OCI-LY3 (cell line): ENCODE results near the gene CC2D1A.

Experiments
- H2AFZ ChIP-seq: fragments of 200-600, 300-600 bp; shearing (Covaris generic); 2 replicates; pipeline ENCODE4 v1.6.0; 2014; ENCODE audit warnings: antibody characterized with exemption, low read depth, low read length
- H3K27ac ChIP-seq: fragments of 200-600, 300-600 bp; sonication (generic); 2 replicates; pipeline ENCODE4 v1.5.1; 2014; ENCODE audit warnings: mild to moderate bottlenecking, low read length, moderate library complexity, mixed read lengths
- H3K27me3 ChIP-seq: fragments of 200-600, 300-600 bp; sonication (generic); 2 replicates; pipeline ENCODE4 v1.6.1; 2014; ENCODE audit warnings: low read depth, low read length, mixed read lengths
- H3K36me3 ChIP-seq: fragments of 200-600, 300-600 bp; sonication (generic); replicated peaks from 2 replicates; pipeline ENCODE3; 2014; ENCODE audit warnings: low read depth, low read length, mixed read lengths
- H3K4me1 ChIP-seq: fragments of 300-600, 200-600 bp; sonication (generic); 2 replicates; pipeline ENCODE4 v1.6.1; 2014; ENCODE audit warnings: low read length, mixed read lengths
- H3K4me2 ChIP-seq: fragments of 200-600, 300-600 bp; sonication (generic); 2 replicates; pipeline ENCODE4 v1.6.1; 2014; ENCODE audit warnings: low read length, mixed read lengths
- H3K4me3 ChIP-seq: fragments of 300-600, 200-600 bp; sonication (generic); 2 replicates; pipeline ENCODE4 v1.5.1; 2014; ENCODE audit warnings: antibody characterized with exemption, mild to moderate bottlenecking, low read length, moderate library complexity
- H3K79me2 ChIP-seq: fragments of 300-600, 200-600 bp; shearing (Covaris generic); 2 replicates; pipeline ENCODE4 v1.6.1; 2014; ENCODE audit warnings: mild to moderate bottlenecking, low read length, mixed read lengths
- H3K9ac ChIP-seq: fragments of 300-600, 200-600 bp; shearing (Covaris generic); 2 replicates; pipeline ENCODE4 v1.6.0; 2014; ENCODE audit warnings: mild to moderate bottlenecking, low read length, moderate library complexity
- H3K9me3 ChIP-seq: fragments of 200-600, 300-600 bp; shearing (Covaris generic); 2 replicates; pipeline ENCODE4 v1.6.1; 2014; ENCODE audit warnings: low read length, mixed read lengths; ENCODE audit not compliant: insufficient read depth
- H4K20me1 ChIP-seq: fragments of 200-600, 300-600 bp; sonication (generic); 2 replicates; pipeline ENCODE4 v1.6.1; 2016; ENCODE audit warnings: low read length, mixed read lengths; ENCODE audit not compliant: insufficient read depth
- EZH2phosphoT487 ChIP-seq: fragments of 200-600 bp; shearing (Covaris generic); IDR thresholded peaks from 2 replicates; pipeline ENCODE4 v1.6.1; 2018; ENCODE audit warnings: antibody characterized with exemption, mixed run types, low read depth
- TF ChIP-seq, protein P1 (sequence below): fragments of 200-600, 300-600 bp; sonication (generic); IDR thresholded peaks from 2 replicates; pipeline ENCODE4 v1.5.1; 2014; ENCODE audit warnings: antibody characterized with exemption, low read length, low read depth

CC2D1A gene

GRCh38 chr19:13914777-13915176 is 8.8 kb downstream of the CC2D1A start:
- Histone ChIP-seq H2AFZ (no peak overlapping the region), H4K20me1 (no peaks in the 10 kb centered on the region), H3K36me3 (peaks cover 23% of the 10 kb centered on the region), H3K27me3 (no peaks in the 10 kb centered on the region), H3K4me3 (no peak overlapping the region), H3K27ac (no peak overlapping the region), H3K9ac (no peak overlapping the region), H3K4me1 (no peaks in the 10 kb centered on the region), H3K79me2 (no peaks in the 10 kb centered on the region), H3K9me3 (no peaks in the 10 kb centered on the region), H3K4me2 (no peak overlapping the region)
- TF ChIP-seq, protein P1, sequence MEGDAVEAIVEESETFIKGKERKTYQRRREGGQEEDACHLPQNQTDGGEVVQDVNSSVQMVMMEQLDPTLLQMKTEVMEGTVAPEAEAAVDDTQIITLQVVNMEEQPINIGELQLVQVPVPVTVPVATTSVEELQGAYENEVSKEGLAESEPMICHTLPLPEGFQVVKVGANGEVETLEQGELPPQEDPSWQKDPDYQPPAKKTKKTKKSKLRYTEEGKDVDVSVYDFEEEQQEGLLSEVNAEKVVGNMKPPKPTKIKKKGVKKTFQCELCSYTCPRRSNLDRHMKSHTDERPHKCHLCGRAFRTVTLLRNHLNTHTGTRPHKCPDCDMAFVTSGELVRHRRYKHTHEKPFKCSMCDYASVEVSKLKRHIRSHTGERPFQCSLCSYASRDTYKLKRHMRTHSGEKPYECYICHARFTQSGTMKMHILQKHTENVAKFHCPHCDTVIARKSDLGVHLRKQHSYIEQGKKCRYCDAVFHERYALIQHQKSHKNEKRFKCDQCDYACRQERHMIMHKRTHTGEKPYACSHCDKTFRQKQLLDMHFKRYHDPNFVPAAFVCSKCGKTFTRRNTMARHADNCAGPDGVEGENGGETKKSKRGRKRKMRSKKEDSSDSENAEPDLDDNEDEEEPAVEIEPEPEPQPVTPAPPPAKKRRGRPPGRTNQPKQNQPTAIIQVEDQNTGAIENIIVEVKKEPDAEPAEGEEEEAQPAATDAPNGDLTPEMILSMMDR: no peak
- no peak for TF ChIP-seq EZH2phosphoT487

- Histone ChIP-seq H2AFZ (no peak overlapping the region), H3K27me3 (no peaks in the 10 kb centered on the region), H3K9me3 (no peaks in the 10 kb centered on the region), H3K4me3 (no peak overlapping the region), H3K79me2 (no peaks in the 10 kb centered on the region), H3K9ac (no peak overlapping the region), H4K20me1 (no peaks in the 10 kb centered on the region), H3K4me2 (no peak overlapping the region), H3K27ac (no peak overlapping the region), H3K4me1 (no peaks in the 10 kb centered on the region; the same call in 1 of the 2 replicates), H3K36me3 (peaks cover 33% of the 10 kb centered on the region)
- TF ChIP-seq EZH2phosphoT487: no peak
- TF ChIP-seq, protein P1: no peak
These were observed 11.9 kb downstream of the CC2D1A start for GRCh38 chr19:13917888-13918406.

DNA sequence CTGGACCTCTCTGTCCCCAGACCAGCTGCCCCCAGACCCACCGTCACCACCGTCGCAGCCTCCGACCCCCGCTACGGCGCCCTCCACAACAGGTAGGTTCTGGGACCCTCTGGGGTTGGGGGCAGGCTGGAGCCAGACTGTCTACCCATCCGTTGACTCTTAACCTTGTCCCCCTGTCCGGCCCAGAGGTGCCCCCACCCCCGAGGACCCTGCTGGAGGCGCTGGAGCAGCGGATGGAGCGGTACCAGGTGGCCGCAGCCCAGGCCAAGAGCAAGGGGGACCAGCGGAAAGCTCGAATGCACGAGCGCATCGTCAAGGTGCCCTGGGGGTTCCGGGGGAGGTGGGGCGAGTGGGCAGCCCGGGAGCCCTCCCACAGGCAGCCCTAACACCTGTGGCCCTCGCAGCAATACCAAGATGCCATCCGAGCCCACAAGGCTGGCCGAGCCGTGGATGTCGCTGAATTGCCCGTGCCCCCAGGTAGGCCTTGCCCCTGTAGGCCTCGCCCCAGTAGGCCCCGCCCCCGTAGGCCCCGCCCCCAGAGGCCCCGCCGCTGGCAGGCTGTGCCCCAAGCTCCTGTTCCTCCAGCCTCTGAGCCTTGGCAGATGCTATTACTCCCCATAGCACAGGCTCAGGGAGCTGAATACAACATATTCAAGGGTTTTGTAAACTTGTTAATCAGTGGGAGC is 12.9 kb downstream of the CC2D1A start:
- Histone ChIP-seq H3K9me3 (no peaks in the 10 kb centered on the region), H4K20me1 (no peaks in the 10 kb centered on the region), H2AFZ (no peak overlapping the region), H3K4me3 (no peak overlapping the region), H3K79me2 (no peaks in the 10 kb centered on the region), H3K9ac (no peak overlapping the region), H3K27me3 (no peaks in the 10 kb centered on the region), H3K36me3 (peaks cover 33% of the 10 kb centered on the region), H3K4me1 (no peaks in the 10 kb centered on the region; the same call in 1 of the 2 replicates), H3K4me2 (no peak overlapping the region), H3K27ac (no peak overlapping the region)
- TF ChIP-seq, protein P1: no peak
- TF ChIP-seq EZH2phosphoT487: no peak

GRCh38 chr19:13920524-13920923 is 14.5 kb downstream of the CC2D1A start:
- H2AFZ ChIP-seq: no peak overlapping the region
- H3K4me3 ChIP-seq: no peak overlapping the region
- no peaks in the 10 kb centered on the region for H4K20me1 ChIP-seq
- H3K9ac ChIP-seq: no peak overlapping the region
- H3K27ac ChIP-seq: no peak overlapping the region
- TF ChIP-seq, protein P1: no peak
- TF ChIP-seq EZH2phosphoT487: no peak
- no peaks in the 10 kb centered on the region for H3K9me3 ChIP-seq
- H3K36me3 ChIP-seq: peaks cover 33% of the 10 kb centered on the region
- no peaks in the 10 kb centered on the region; the same call in 1 of the 2 replicates for H3K4me1 ChIP-seq
- no peaks in the 10 kb centered on the region for H3K27me3 ChIP-seq
- no peak overlapping the region for H3K4me2 ChIP-seq
- no peaks in the 10 kb centered on the region for H3K79me2 ChIP-seq
